Kidney epithelial cell (primary cell): ENCODE results near the gene FXYD4. TPM values are rescaled to one million over a fixed set of nuclear protein-coding genes. Genes with fewer than 3 reads are reported as not detected.

ENCODE experiments used
- DNase-seq: peaks from one replicate; pipeline ENCODE4 v3.0.0-alpha.2; 2010; ENCODE audit warnings: low read depth
- H3K27me3 ChIP-seq: 2 replicates; pipeline ENCODE4 v1.6.0; 2011; ENCODE audit warnings: low read length; ENCODE audit not compliant: control insufficient read depth, insufficient read depth
- H3K36me3 ChIP-seq: 2 replicates; pipeline ENCODE4 v1.5.1; 2011; ENCODE audit warnings: low read length; ENCODE audit not compliant: control insufficient read depth, insufficient read depth
- H3K4me3 ChIP-seq: 2 replicates; pipeline ENCODE4 v1.5.1; 2011; ENCODE audit warnings: low read depth, mild to moderate bottlenecking, control low read depth, low read length
- CTCF ChIP-seq: IDR thresholded peaks from 2 replicates; pipeline ENCODE4 v1.5.1; 2011; ENCODE audit warnings: mild to moderate bottlenecking, moderate library complexity, low read length, control low read depth, inconsistent platforms; ENCODE audit not compliant: insufficient read depth, poor library complexity, severe bottlenecking
- total RNA-seq: library from RNA; depleted of rRNA; stranded (reverse); fragments of >200 nt; gene quantifications from 2 replicates; pipeline ENCODE4 v1.2.3, GENCODE V29; 2015

FXYD4 gene
- total RNA-seq, 1 donor from 2014 or later = not detected

GRCh38 chr10:43386549-43386948 is 15.1 kb downstream of the FXYD4 start:
- Histone ChIP-seq H3K4me3 (no peak overlapping the region), H3K27me3 (no peaks in the 10 kb centered on the region), H3K36me3 (peaks cover 4% of the 10 kb centered on the region)
- no peak for DNase-seq
- no peak for TF ChIP-seq CTCF

GRCh38 chr10:43386981-43387677 is 15.7 kb downstream of the FXYD4 start:
- Histone ChIP-seq H3K36me3 (peaks cover 4% of the 10 kb centered on the region), H3K4me3 (no peak overlapping the region), H3K27me3 (no peaks in the 10 kb centered on the region)
- no peak for TF ChIP-seq CTCF
- DNase-seq = no peak

GRCh38 chr10:43387678-43388032 is 16.2 kb downstream of the FXYD4 start:
- no peaks in the 10 kb centered on the region for H3K27me3 ChIP-seq
- peaks cover 4% of the 10 kb centered on the region for H3K36me3 ChIP-seq
- TF ChIP-seq CTCF = no peak
- DNase-seq = no peak
- no peak overlapping the region for H3K4me3 ChIP-seq

- Histone ChIP-seq H3K27me3 (no peaks in the 10 kb centered on the region), H3K36me3 (peaks cover 5% of the 10 kb centered on the region), H3K4me3 (no peak overlapping the region)
- no peak for DNase-seq
- no peak for TF ChIP-seq CTCF
Observed at GRCh38 chr10:43389867-43390266, 18.4 kb downstream of the FXYD4 start.

- Histone ChIP-seq H3K36me3 (peaks cover 5% of the 10 kb centered on the region), H3K4me3 (no peak overlapping the region)
- TF ChIP-seq CTCF = no peak
Observed at GRCh38 chr10:43390333-43390732, 18.9 kb downstream of the FXYD4 start.

GRCh38 chr10:43390759-43391158 is 19.3 kb downstream of the FXYD4 start:
- Histone ChIP-seq H3K36me3 (peaks cover 5% of the 10 kb centered on the region), H3K27me3 (no peaks in the 10 kb centered on the region), H3K4me3 (no peak overlapping the region)
- TF ChIP-seq CTCF = peak; percentile 42
- DNase-seq = no peak

More at GRCh38 chr10:43390333-43390732, 18.9 kb downstream of the FXYD4 start:
- H3K27me3 ChIP-seq = no peaks in the 10 kb centered on the region
- DNase-seq = no peak
